Stimulated activated CD4-positive, alpha-beta T cell treated with anti-CD3 and anti-CD28 coated beads, Interleukin-1b, Interleukin-23, amount 100 ng/mL, for 48 hours (primary cell): ENCODE results near the gene RNF169.

ENCODE experiments used
- DNase-seq: peaks from one replicate; pipeline ENCODE4 v3.0.0-alpha.2; 2020

RNF169 gene

DNA sequence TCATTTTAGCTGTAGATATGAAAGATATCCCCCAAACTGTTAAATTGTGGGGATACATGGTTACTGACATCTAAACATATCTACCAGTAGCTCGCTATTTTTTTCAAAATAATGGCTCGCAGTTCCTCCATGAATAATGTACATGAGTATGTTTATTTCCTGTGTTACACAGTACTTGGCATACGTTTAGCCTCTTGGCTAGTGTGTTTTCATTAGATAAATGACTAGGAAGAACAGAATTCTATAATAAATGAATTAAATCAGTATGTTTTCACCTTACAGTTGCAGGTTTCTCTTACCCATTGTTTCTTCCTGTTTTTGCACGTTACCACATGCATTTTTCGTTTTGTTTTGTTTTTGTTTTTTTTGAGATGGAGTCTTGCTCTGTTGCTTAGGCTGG, 21.8 kb downstream of the RNF169 start:
- DNase-seq, result no peak

DNA sequence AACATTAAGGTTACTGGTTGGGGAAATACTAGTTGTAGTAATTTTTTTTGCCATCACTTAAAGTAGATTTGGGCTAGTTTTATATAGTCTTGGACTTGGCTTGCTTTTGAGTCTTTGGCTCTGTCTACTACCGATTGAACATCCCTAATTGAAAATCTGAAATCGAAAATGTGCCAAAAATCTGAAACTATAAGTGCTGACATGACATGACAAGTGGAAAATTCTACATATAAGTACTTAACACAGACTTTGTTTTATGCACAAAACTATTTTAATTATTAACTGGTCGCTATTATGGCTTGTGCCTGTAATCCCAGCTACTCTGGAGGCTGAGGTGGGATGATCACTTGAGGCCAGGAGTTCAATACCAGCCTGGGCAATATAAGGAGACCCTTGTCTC, 22.5 kb downstream of the RNF169 start:
- no peak for DNase-seq

DNA sequence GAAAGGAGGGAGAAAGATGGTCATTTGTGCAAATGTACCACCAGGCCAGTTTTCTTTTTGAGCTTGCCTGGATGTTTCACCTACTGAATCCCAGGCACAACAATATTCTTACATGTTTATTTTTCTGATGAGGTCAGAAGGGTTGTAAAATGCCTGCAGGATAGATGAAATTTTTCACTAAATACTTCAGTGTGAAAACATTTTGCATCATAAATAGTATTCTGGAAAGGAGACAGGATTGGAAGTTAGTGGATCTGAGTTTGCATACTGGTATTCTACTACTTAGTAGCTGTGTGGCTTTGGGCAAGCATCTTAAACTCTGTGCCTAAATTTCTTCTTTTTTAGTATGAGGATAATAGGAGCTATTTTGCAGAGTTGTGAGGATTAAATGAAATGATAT, 24.8 kb downstream of the RNF169 start:
- no peak for DNase-seq

DNA sequence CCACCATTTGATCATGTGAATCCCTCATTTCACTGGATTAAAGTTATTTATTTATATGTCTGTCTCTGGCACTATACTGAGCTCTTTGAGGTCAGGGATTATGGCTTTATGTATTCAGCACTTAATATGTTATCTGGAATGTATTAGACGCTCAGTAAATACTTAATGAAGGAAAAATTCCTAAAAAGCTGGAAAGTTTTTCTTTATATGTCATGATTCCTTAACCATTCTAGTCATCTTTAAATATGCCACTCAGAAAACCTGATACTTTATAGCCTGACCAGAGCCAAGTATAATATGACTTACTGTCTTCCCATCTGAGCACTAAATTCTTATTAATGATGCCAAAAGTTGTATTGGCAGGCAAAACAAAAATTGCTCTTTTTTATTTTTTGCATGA, 27.1 kb downstream of the RNF169 start:
- DNase-seq, result no peak

DNA sequence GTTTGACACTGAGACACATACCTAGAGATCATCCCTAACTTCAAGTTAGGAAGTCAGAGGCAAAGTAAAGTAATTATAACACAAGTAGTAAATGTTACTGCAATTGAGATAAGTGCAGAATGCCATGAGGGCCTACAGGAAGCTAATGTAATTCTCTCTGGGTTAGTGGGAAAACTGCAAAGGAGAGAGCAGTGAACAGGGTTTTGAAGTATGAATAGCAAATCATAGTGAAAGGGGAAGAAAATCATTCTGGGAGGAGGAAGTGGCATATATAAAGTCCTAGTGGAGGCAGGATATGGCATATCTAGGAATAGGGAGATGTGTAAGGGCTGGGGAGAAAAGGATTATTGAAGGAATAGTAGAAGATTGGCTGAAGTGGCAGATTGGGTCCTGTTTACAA, 27.9 kb downstream of the RNF169 start:
- no peak for DNase-seq

DNA sequence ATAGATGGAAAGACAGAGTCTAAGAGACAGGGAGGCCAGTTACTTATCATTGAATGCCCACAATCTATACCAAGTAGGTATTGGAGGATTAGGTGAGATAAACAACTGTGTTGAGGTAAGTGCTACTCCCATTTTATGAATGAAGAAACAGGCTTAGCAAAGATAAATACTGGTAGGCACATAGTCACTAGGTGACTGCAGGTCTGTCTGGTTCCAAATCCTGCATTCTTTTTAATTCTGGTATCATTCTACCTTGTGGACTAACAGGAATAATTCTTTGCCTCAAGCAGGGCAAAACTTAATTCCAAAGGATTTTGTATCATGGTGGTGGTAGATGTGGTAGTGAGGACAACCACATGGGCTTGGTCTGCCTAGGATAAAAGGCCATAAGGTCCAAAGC, 28.4 kb downstream of the RNF169 start:
- no peak for DNase-seq

DNA sequence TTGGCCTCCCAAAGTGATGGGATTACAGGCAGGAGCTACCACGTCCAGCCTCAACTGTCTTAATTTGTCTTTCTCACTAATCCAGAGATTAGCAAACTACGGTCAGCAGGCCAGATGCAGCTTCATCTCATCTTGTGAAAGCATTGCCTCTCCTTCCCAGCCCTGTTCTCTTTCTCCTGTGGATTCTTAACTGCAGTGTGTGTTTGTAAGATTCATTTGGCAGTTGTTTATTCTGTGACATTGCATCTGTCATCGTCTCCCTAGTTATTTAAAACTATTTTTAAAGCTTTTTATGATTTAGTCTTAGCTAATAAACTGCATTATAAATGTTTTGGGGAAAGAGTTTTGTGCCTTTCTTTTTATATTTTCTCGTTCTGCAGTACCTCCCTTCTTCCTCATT, 29.2 kb downstream of the RNF169 start:
- no peak for DNase-seq

DNA sequence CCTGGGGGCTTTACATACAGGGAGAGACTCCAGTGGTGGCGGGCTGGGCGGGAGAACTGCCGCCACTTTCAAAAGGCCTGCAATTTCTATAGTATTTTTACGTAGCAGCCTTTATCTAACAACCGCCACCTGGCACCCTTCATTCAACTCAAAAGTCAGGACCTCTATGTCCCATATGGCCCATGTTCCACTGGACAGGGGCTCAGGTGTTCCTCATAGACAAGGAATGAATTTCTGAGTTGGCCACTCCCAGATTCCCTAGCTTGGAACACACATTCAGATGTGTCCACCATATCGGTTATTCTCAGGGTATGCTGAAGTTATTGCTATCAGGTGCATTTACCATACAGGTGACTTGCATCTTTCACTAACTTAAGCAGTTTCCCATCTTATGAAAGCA, 29.9 kb downstream of the RNF169 start:
- DNase-seq, result no peak

DNA sequence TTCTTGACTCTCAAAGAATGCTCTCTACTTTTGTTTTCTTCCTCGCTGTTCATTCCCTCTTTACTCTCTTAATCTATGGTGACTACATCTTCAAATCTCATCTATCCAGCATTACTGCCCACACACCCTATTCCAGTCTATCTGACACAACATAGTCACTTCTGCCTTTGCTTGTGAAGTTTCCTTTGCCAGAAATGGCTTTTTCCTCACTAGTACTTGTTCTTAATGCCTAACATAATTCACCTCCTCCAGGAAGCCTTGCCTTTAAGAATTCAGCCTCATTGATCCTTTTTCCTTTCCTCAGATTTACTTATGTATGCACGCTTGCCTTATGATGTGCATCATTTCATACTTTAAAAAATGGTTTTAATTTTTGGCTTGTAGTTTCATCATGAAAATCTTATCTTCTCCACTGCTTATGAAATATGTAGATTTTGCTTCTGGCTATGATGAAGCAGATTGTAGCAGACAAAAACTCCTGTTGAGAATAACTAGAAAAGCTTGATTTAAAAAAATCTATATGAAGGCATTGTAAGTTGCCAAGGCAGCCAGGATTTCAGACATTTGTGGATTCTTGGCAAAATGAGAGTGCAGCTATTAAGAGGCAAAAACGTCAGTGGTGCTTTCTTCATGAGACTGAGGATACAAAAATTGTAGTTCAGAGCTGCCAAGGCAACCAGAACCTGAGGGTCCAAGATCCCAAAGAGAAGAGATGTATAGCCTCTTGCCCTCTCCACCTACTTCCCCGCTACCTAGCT, 31.8 kb downstream of the RNF169 start:
- no peak for DNase-seq

DNA sequence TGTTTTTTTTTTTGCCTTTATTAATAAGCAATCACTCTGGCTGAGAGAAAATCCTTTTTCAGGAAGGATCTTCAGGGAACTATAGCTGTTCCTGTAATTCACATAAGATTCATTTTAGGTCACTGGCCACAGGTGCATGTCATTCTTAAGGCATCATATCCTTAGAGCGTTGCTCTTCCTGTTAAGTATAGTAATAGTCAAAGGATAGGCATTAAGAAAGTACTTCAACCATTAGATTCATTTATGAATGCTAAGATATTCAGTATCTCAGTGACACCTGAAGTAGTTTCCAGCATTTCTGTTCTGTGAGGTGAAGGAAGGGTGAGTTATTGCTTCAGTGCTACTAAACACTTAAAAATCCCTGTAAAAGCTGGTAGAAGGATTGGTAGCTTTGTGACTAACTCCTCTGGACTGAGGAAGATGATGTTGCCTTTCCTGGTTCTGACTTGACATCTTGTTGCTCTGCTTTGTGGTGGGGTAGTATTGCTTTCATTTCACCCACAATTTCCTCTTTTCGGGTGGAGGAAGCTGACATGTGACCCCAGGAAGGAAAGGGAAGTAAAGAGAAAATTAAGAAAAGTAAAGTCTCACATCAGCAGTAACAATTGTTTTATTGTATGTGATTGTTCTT, 34.7 kb downstream of the RNF169 start:
- DNase-seq, result peak; percentile 5

DNA sequence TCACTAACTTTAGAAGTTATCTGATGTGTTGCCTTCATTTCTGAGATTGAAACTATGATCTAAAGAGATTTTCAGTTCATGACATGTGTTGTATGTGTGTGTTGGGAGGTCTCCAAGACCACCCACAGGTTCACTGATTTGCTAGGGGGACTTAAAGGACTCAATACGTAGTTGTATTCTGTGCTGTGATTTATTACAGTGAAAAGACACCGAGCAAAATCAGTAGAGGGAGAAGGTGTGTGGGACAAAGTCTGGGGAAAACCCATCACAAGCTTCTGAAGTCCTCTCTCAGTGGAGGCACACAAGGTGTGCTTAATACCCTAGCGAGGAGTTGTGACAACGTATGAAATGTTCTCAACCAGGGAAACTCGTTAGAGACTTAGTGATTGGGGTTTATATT, 35.6 kb downstream of the RNF169 start:
- no peak for DNase-seq

DNA sequence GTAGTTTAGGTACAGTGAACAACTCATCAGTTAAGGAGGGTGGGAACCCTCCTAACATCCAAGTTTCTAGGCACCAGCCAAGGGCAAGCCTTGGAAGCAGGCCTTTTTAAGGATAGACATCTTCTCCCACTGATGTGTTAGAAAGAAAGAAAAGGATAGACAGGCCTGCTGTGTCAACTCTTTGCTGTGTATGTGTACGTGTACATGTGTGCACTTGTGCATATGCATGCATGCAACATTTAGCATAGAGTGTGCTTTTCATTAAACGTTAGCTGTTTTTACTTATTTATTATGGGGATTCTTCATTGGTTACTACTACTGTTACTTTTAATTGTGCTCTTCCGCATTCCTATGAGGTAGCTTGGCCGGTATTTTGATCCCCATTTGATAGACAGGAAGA, 36.1 kb downstream of the RNF169 start:
- DNase-seq, result no peak

DNA sequence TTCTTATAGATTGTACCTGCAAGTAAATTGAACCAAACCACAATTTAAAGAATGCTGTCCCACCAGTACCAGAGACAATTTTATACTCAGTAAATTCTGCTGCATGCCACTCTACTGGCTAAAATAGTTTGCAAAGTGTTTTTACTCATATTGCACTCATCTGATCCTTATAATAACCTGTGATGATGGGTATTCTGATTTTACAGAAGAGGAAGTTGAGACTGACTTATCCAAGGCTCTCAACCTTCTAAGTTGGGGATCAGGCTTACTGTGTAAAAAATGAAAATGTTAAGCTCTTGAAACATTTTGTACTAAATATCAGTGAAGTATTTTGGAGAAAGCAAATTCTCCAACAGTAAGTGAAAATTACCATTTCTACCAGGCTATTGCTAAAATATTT, 37.9 kb downstream of the RNF169 start:
- no peak for DNase-seq

DNA sequence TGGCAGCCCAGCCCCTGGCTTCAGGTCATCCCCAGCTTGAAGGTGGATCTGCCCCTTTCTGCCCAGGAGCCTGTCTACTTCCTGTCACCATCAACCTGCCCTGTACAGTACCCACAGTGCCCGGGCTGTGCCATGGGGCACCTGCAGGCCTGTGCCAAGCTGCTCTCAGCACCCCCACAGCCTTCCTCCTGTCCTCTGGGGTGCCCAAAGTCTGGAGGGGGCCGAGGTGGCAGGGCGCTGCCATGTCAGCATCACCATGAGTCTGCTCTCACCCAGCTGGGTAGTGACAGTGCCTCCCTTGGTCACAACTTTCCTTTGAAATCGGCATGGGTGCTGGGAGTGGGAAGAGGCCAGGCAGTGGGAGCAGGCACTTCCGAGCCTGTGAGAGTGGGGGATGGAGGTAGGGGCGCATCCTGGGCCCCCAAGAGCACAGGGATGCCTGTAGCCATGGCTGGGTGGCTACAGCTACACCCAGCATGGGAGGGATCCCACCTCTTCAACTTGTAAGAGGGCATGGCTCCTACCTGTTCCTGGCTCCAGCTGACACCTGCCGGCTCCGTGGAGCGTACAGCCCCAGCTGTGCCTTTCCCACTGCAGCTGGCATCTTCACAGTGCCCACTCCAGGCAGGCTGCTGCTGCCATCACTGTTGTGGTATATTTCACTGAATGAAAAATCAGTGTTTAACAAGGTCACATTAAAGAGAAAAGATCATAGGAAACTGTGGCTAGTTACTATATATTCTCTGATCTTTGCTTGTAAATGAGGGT, 42.9 kb downstream of the RNF169 start:
- no peak for DNase-seq

DNA sequence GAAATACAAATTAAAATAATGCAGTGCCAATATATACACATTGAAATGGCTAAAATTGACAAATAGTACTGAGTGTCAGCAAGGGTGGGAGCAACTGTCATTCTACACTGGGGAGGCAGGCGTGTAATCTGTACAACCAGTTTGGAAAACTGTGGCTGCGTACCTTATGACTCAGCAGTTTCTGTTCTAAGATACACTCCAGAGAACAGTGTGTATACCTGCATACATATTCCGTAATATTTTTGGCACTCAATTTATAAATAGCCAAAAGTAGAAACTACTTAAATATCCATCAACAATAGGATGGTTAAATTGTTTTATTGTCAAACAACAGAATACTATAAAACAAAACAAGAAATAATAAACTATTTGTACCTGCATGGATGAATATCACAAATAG, 57.6 kb downstream of the RNF169 start:
- DNase-seq, result no peak

DNA sequence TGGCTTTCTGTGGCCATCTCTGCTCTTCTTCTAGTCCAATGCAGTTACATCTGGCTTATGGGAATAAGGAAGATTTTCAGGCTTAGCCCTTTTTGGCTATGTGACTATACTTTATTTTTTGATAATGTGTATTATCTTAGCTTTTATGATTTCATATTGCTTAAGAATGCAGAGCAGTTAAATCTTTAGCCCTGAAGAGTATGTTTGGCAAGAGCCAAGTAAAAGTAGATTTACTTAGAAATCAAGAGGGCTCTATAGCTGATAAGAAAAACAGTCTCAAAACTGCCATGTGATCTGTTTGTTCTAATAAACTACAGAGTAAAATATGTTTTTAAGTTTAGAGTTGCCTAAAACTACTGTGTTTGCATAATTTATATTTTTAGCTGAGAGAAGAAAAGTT, 61.2 kb downstream of the RNF169 start:
- no peak for DNase-seq

DNA sequence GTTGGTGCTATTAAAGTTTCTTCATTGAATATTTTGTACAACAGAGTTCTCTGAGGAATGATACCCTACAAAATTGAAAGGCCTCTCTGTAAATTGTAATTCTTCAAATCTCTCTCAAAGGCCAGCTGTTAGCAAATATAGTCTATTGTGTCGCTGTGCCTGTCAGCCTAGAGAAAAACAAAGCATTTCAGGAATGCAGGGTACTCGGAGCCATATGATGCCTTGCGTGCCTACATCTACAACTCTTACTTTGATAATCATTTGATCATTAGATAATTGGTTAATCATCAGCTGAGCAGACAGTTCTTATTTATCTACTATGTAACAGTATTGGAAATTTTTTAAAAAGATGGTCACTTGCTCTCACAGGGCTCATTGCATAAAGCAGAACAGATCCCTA, 67.3 kb downstream of the RNF169 start:
- DNase-seq, result no peak

DNA sequence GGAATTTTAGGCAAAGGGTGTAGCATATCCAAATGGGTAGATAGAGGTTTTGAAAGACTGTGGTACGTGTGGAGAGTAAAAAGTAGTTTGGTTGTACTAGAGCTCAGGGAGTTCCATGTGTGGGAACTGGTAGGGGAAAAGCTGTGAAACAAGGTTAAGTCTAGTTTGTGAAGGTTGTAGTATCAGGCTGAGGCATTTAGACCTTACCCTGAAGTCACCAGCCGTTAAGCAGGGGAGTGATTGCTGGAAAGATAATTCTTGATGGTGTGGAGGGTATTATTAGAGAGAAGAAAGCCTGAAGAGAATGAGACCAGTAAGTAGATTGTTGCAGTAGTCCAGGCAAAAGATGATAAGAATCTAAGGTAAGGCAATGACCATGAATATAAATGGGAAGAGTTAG, 68.0 kb downstream of the RNF169 start:
- no peak for DNase-seq

DNA sequence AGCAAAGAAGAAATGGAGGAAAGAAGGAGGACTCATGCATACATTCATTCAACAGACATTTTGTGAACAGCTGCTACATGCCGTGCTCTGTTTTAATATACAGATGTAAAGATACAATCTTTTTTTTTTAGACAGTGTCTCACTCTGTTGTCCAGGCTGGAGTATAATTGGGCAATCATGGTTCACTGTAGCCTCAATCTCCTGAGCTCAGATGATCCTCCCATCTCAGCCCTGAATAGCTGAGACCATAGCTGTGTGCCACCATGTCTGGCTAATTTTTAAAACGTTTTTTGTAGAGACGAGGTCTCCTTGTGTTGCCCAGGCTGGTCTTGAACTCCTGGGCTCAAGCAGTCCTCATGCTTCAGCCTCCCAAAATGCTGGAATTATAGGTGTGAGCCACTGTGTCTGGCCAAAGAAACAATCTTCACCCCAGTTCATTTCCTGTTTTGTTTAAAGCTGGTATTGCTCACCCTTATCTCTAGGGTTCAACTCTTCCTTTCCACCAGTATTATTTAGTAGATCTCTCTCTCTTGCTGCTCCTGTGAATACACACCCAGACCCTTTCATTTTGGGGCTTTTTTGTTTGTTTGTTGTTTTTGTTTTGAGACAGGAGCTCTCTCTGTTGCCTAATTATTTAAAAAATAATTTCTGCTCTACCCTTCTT, 69.8 kb downstream of the RNF169 start:
- DNase-seq, result no peak

DNA sequence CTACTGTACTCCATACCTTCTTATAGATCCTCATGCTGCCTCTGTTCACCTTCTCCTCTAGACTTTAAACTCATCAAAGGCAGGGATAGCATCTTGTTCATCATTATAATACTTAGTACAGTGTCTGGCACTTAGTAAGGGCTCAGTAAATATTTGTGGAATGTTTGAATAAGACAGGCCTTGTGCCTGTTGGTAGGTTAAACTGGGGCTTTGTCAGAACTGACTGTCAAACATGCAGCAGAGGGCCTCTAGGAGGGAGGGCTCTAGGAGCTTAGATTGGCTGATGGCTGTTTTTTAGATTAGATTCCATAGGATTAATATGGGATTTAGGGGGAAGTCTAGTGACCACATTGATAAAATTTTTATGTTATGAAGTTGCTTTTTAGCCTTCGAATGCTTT, 70.8 kb downstream of the RNF169 start:
- DNase-seq, result no peak

DNA sequence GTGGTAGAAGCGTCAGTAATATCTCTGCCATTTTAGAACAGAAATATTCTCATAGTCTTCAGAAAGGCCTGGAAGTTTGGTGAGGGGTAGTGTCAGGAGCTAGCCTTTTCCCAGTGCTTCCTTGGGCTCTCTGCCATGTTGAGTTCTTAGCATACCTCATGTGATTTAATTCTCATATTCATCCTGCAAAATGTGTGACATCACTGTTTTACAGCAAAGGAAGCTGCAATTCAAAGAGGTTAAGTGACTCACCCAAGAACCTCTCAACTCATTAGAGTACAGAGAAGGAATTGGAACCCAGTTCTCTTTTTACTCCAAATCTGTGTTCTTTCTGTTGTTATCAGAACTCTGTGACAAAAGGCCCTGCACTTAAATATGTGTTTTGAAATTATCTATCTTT, 72.1 kb downstream of the RNF169 start:
- no peak for DNase-seq

DNA sequence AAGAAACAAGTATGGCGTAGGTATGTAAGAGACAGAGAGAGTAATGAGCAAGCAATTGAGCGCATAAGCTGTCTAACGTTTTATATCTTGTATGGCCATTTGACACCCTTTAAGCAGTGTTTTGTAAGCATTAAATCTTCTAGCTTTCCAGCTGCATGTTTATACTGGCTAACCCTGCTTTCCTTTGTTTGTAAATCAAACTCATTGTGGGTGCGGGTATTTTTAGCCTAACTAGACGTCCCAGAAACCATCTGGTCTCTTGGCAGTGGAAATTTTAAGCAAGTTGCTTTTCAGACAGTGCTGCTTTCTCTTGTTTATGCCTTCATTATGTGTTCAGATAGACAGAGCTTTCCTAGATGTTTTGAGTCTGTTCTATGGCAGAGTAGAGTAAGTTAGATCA, 73.5 kb downstream of the RNF169 start:
- DNase-seq, result no peak

DNA sequence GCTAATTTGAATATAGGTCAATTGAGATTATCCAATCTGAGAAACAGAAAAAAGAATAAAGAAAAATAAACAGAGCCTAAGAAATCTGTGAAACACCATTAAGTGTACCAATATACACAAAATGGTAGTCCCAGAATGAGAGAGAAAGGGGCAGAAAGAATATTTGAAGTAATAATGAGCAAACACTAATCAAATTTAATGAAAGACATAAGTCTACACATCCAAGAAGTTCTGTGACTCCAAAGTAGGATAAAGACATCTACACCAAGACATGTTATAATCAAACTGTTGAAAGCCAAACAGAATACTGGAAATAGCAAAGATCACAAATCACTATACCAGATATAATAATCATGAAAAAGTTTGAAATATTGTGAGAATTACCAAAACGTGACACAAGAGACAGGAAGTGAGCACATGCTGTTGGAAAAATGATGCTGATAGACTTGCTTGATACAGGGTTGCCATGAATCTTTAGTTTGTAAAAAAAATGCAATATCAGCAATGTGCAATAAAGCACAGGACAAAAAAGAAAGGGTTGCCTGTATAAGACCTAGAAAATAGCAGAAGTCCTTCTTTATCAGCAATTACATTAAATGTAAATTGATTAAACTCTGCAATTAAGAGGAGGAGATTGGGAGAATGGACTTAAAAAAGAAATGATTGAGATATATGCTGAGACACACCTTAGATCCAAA, 75.8 kb downstream of the RNF169 start:
- DNase-seq, result no peak
